ENCODE data around the gene DDIT4.
"Not testable (repeated sequence)": the region's sequence is repeated elsewhere in the genome, so short reads cannot be mapped to it uniquely, and the experiment has no call there.

DDIT4 gene

GRCh38 chr10:72297281-72297804, 23.6 kb downstream of the DDIT4 start:
- no peak for DNase-seq

- peak; percentile 82 for DNase-seq
These were observed 24.3 kb downstream of the DDIT4 start for GRCh38 chr10:72297805-72298591.

- DNase-seq = no peak
These were observed 25.1 kb downstream of the DDIT4 start for GRCh38 chr10:72298592-72299519.

- no peak for DNase-seq
These were observed 29.9 kb downstream of the DDIT4 start for GRCh38 chr10:72303424-72304128.

GRCh38 chr10:72306215-72306760, 32.6 kb downstream of the DDIT4 start:
- DNase-seq = no peak

- DNase-seq = not testable (repeated sequence)
These were observed 34.0 kb downstream of the DDIT4 start for GRCh38 chr10:72307711-72308110.

GRCh38 chr10:72308320-72308987, 34.7 kb downstream of the DDIT4 start:
- DNase-seq = no peak

- DNase-seq = no peak
These were observed 35.8 kb downstream of the DDIT4 start for GRCh38 chr10:72309290-72310240.

- DNase-seq = no peak
These were observed 36.5 kb downstream of the DDIT4 start for GRCh38 chr10:72310241-72310633.

- no peak for DNase-seq
These were observed 36.9 kb downstream of the DDIT4 start for GRCh38 chr10:72310636-72311035.

GRCh38 chr10:72311667-72312066, 37.9 kb downstream of the DDIT4 start:
- no peak for DNase-seq

- DNase-seq = no peak
These were observed 39.2 kb downstream of the DDIT4 start for GRCh38 chr10:72312865-72313391.

- no peak for DNase-seq
These were observed 40.5 kb downstream of the DDIT4 start for GRCh38 chr10:72314263-72314662.

- no peak for DNase-seq
These were observed 41.3 kb downstream of the DDIT4 start for GRCh38 chr10:72315054-72315453.

- no peak for DNase-seq
These were observed 42.1 kb downstream of the DDIT4 start for GRCh38 chr10:72315611-72316385.

GRCh38 chr10:72316386-72316700, 42.6 kb downstream of the DDIT4 start:
- DNase-seq = no peak

GRCh38 chr10:72316748-72317435, 43.2 kb downstream of the DDIT4 start:
- DNase-seq = no peak

- DNase-seq = no peak
These were observed 44.9 kb downstream of the DDIT4 start for GRCh38 chr10:72318418-72319262.
